Stimulated activated CD4-positive, alpha-beta T cell treated with anti-CD3 and anti-CD28 coated beads, Interleukin-1b, Interleukin-23, amount 100 ng/mL, for 24 hours (primary cell): ENCODE results near the gene BPIFB6.

Source experiments
- DNase-seq, 4 experiments: peaks; one replicate each; pipeline ENCODE4 v3.0.0-alpha.2; 2020; ENCODE audit warnings: low read depth in 4 of 4, low spot score in 1 of 4

The BPIFB6 gene

GRCh38 chr20:33031531-33031930, at the start of gene BPIFB6:
Gene BPIFB6, plus strand, starts transcription at chr20:33031648. Its CDS starts 0 bp downstream, at chr20:33031648.
- no peak for DNase-seq

GRCh38 chr20:32982617-32983458, 48.6 kb upstream of the BPIFB6 start:
- DNase-seq, result no peak

- no peak for DNase-seq
Measured at GRCh38 chr20:32983459-32984112, 47.9 kb upstream of the BPIFB6 start.

- no peak for DNase-seq
Measured at GRCh38 chr20:32984196-32984595, 47.3 kb upstream of the BPIFB6 start.

- no peak for DNase-seq
Measured at GRCh38 chr20:32984631-32985354, 46.7 kb upstream of the BPIFB6 start.

- DNase-seq, result no peak
Measured at GRCh38 chr20:32985596-32985995, 45.9 kb upstream of the BPIFB6 start.

- no peak for DNase-seq
Measured at GRCh38 chr20:32986331-32986966, 45.0 kb upstream of the BPIFB6 start.

- no peak for DNase-seq
Measured at GRCh38 chr20:32987044-32987825, 44.2 kb upstream of the BPIFB6 start.

- no peak for DNase-seq
Measured at GRCh38 chr20:32988008-32988407, 43.4 kb upstream of the BPIFB6 start.

- DNase-seq, result no peak
Measured at GRCh38 chr20:32989507-32990283, 41.8 kb upstream of the BPIFB6 start.

GRCh38 chr20:32990426-32990825, 41.0 kb upstream of the BPIFB6 start:
- DNase-seq, result no peak

GRCh38 chr20:32991383-32991782, 40.1 kb upstream of the BPIFB6 start:
- DNase-seq, result no peak

- DNase-seq, result no peak
Measured at GRCh38 chr20:32991792-32992641, 39.4 kb upstream of the BPIFB6 start.

GRCh38 chr20:32993496-32994050, 37.9 kb upstream of the BPIFB6 start:
- DNase-seq, result no peak

- no peak for DNase-seq
Measured at GRCh38 chr20:32995802-32996201, 35.6 kb upstream of the BPIFB6 start.

GRCh38 chr20:32997431-32997830, 34.0 kb upstream of the BPIFB6 start:
- DNase-seq, result no peak

- DNase-seq, result no peak
Measured at GRCh38 chr20:32999603-33000250, 31.7 kb upstream of the BPIFB6 start.

- DNase-seq, result no peak
Measured at GRCh38 chr20:33000802-33001466, 30.5 kb upstream of the BPIFB6 start.
